ENCODE data around the gene EFHD1.

EFHD1 gene

DNA sequence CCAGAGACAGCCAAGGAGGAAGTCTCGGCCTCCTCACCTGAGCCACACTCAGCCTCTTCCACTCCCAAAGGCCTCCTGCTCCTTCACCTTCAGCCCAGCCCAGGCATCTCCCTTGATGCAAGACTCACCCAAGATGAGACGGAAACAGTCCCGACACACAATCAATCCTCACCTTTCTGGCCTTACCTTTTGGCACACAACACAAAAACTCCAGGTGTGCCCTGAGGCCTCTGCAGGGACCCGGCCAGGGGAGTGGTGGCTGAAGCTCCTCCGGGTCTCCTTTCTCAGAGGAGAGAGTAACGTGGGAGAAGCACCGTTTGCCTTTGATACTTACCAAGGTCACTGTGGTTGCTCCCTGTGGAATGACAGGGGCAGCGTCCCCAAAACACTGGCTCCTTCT is 23.8 kb upstream of the EFHD1 start:
- H3K27ac ChIP-seq = peak overlapping the region; percentile 51
- TF ChIP-seq ZFX (IDR thresholded peaks at IDR 0.05; ENCODE audit: borderline replicate concordance) = no peak
- TF ChIP-seq, protein P1, sequence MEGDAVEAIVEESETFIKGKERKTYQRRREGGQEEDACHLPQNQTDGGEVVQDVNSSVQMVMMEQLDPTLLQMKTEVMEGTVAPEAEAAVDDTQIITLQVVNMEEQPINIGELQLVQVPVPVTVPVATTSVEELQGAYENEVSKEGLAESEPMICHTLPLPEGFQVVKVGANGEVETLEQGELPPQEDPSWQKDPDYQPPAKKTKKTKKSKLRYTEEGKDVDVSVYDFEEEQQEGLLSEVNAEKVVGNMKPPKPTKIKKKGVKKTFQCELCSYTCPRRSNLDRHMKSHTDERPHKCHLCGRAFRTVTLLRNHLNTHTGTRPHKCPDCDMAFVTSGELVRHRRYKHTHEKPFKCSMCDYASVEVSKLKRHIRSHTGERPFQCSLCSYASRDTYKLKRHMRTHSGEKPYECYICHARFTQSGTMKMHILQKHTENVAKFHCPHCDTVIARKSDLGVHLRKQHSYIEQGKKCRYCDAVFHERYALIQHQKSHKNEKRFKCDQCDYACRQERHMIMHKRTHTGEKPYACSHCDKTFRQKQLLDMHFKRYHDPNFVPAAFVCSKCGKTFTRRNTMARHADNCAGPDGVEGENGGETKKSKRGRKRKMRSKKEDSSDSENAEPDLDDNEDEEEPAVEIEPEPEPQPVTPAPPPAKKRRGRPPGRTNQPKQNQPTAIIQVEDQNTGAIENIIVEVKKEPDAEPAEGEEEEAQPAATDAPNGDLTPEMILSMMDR (IDR thresholded peaks at IDR 0.05) = no peak

DNA sequence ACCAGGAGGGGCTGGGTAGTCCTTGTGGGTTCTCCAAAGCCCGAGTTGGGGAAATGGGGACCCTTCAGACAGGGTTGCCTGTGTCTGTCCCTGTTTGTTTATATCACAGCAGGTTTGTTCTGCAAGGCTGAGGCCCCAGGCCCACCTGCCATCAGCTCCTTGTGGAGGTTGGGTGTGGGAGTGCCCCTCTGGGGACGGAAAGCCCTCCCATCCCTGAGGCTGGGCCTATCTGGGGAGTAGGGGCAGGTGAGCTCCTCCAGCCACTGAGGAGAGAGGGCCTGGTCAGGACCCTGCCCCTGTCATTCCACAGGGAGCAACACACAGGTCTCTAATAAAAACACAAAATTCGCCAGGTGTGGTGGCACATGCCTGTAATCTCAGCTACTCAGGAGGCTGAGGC is 23.3 kb upstream of the EFHD1 start:
- TF ChIP-seq ZFX (IDR thresholded peaks at IDR 0.05; ENCODE audit: borderline replicate concordance) = no peak
- TF ChIP-seq, protein P1 (IDR thresholded peaks at IDR 0.05) = no peak
- H3K27ac ChIP-seq = peak overlapping the region; percentile 51

DNA sequence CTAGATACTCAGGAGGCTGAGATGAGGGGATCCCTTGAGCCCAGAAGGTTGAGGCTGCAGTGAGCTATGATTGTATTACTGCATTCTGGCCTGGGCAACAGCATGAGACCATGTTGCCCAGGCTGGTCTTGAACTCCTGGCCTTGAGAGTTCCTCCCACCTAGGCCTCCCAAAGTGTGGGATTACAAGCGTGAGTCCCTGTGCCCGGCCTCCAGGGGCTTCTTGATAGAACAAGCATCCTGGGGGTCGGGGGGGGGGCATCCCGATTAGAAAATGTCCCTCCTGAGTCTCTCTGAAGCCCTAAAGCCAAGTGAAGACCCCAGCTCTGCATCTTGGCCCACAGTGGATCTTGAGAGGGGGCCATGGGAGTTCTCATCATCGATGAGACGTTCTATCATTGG is 22.3 kb upstream of the EFHD1 start:
- H3K27ac ChIP-seq = peak overlapping the region; percentile 51
- TF ChIP-seq ZFX (IDR thresholded peaks at IDR 0.05; ENCODE audit: borderline replicate concordance) = no peak
- TF ChIP-seq, protein P1 (IDR thresholded peaks at IDR 0.05) = no peak

- H3K27ac ChIP-seq = peak overlapping the region; percentile 51
- no peak for TF ChIP-seq ZFX (IDR thresholded peaks at IDR 0.05; ENCODE audit: borderline replicate concordance)
- TF ChIP-seq, protein P1 (IDR thresholded peaks at IDR 0.05) = peak; percentile 92
These were observed 21.7 kb upstream of the EFHD1 start for GRCh38 chr2:232611559-232612218.

GRCh38 chr2:232613538-232614134 is 19.8 kb upstream of the EFHD1 start:
- TF ChIP-seq, protein P1 (IDR thresholded peaks at IDR 0.05) = no peak
- no peak for TF ChIP-seq ZFX (IDR thresholded peaks at IDR 0.05; ENCODE audit: borderline replicate concordance)
- H3K27ac ChIP-seq = no peak overlapping the region

- TF ChIP-seq, protein P1 (IDR thresholded peaks at IDR 0.05) = no peak
- TF ChIP-seq ZFX (IDR thresholded peaks at IDR 0.05; ENCODE audit: borderline replicate concordance) = no peak
- no peak overlapping the region for H3K27ac ChIP-seq
These were observed 18.1 kb upstream of the EFHD1 start for GRCh38 chr2:232615339-232615738.

DNA sequence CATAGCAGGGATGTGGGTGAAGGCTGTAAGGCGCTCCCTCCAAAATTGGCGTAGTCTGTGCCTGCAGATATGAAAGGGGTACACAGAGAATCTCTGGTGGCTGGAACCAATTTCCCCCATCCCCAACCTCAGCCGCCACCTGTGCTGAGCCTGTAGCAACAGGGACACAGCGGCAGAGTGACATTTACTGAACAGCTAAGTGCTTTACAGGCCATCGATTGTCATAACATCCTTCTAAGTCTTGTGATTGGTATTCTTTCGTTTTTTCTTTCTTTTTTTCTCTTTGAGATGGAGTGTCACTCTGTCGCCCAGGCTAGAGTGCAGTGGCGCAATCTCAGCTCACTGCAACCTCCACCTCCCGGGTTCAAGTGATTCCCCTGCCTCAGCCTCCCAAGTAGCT is 12.2 kb upstream of the EFHD1 start:
- no peak overlapping the region for H3K27ac ChIP-seq
- no peak for TF ChIP-seq ZFX (IDR thresholded peaks at IDR 0.05; ENCODE audit: borderline replicate concordance)
- TF ChIP-seq, protein P1 (IDR thresholded peaks at IDR 0.05) = no peak
